GM18511 (cell line): ENCODE results near the gene ARX.

Experiments
- ATAC-seq: cut with Tn5 transposase; IDR thresholded peaks from one replicate; pipeline ENCODE4 v1.9.1; 2021; ENCODE audit warnings: mild to moderate bottlenecking, moderate library complexity; ENCODE audit not compliant: unreplicated experiment

Gene ARX

DNA sequence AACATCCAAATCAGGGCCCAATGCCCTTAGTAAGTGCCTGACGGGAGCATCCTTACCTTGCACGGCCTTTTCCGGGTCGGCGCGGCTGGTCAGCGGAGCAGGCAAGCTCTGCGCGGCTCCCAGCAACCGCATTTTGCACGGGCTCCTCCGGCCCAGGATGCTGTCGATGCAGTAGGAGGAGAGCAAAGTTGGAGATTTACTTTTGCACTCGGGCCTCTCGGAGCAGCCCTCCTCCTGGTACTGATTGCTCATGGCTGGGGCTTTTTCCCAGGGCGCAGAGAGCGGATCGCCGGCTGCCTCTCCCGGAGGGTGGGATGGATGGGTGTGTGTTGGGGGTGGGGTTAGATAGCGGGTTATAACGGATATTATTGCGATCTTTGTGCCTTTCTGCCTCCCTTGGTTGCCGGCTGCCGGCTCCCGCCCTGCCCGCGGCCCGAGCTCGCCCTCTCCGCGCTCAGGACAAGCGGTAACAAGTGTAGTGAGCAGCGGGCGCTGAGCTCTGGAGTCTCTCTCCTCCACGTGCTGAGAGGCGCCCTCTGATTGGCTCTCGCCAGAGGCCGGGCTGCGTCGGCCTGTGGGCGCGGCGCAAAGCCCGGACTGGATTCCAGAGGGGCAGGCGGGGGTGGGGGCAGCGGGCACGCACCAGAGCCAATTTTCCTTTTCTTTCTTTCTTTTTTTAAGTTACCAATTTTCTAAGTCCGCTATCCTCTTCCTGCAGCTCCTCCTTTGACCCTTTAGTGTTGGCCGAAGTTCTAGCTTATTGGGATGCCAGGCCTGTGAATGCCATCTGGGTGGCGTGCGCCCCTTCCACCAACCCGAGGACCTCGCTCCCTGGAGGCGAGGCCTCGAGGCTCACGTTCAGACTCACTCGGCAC, at the start of gene ARX:
Gene ARX, minus strand, starts transcription at position 480 of the 875 bp plus-strand sequence. Its CDS starts 228 bp downstream, at position 252.
- no peak for ATAC-seq

DNA sequence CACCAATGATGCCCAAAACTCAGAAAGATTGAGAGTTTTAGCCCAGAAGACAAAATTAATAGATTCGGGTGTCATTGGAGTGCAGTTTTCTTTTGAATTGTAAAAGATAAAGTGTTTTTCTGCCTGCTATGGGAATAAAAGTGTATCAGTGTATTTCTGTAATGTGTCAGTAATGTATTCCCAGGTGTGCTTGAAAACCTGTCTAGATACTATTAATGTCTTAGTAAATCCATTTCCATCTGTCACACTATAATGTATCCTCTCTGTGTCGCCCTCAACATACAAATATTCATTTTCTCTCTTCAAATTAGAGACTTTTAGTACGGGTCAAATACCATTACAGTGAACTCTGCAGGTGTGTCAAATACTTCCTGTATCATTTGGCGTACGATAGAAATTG, 43.5 kb upstream of the ARX start:
- no peak for ATAC-seq

DNA sequence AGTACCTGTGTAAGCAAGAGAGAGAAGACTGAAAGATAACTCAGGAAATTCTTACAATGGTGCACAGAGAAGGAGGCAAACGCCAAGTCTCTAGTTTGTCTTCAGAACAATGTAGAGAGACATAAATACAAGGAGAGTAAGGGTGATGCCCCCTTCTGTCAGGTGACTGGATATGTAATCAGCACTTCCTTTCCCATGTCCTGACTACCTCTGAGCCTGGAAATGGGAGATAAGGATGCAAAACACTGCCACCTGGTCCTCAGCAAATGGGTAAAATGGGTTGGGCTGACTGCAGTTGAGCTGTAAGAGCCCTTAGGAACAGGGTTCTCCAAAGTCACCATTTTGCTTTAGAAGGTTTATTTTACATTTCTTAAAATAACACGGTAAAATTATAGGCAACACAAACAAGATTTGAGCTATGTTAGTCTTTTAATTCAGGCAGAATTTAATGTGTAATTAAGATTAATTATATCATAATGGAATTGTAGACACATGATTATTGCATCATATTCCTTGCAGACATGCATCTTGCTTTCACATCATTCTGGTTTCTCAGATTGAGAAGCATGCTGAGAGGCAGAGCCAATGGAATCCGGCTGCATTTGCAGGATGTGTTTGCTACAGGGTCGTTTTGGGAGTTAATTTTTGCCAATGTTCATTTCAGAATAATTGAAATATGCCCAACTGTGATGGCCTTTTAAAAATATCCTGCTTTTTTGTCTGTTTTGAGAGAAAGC, 37.2 kb upstream of the ARX start:
- no peak for ATAC-seq

DNA sequence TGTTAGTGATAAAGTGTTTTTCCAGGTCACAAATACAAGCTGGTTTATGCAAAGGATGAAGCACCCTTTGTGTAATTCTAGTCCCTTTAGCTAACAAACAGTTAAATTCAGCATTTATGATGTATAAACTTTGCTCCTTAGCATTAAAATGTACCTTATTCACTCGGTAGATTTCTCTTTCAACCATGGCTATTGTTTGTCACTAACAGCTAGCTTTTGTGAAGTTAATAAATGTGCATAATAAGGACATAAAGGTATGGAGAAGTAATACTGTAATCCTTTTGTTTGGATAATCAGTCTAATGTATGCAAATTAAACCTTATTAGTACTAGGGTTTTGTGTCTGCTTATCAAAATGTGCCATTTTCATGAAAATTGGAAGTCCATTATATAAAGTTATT, 34.2 kb upstream of the ARX start:
- ATAC-seq = no peak

DNA sequence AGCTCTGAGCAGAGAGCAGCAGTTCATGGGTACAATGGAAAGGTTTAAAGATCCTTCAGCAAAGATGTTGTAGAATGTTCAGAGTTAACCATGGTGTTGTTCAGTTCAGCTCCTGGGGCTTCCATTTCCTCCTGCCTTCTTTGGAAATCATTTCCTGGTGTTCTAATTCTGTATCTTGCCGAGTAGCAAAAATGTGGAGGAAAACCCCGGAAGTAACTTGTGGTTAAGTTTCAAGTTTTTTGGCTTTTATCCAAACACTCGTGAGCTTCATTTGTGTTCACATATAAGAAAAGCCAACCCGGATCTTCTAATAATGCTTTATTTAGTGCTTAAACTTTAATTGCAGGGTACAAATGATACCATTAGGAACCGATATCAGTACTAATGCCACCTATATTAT, 33.6 kb upstream of the ARX start:
- ATAC-seq = no peak

DNA sequence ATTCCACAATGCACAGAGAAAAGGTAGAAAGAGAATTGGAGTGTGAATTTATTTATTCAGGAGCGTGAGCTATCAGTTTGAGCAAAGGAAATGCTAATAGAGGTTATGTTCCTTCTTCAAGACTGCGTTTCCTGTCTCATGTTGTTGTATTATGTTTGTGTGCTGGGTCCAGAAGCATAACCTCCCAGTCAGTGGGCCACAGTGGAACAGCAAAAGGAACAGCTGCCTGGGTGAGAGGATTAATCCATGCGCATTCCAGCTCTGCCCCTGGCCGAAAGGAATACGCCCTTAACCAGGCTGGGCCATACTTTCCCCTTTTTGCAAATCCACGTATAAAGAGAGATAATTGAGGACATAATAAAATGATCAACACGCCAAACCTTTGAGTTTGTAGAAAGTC, 32.4 kb upstream of the ARX start:
- no peak for ATAC-seq

DNA sequence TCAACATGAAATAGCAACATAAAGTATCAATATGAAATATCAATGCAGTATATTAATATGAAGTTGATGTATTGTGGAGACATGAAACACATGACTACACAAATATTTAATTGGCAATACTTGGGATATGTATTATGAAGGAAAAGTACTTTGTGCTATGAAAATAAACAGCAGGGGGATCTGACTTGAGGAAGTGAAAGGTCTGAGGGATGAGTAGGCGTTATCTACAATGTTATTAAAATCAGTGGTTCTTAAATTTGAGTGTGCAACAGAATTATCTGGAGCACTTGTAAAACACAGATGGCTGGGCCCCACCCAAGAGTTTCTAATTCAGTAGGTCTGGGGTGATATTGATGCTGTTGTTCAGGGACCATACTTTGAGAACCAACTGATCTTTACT, 27.4 kb upstream of the ARX start:
- no peak for ATAC-seq

DNA sequence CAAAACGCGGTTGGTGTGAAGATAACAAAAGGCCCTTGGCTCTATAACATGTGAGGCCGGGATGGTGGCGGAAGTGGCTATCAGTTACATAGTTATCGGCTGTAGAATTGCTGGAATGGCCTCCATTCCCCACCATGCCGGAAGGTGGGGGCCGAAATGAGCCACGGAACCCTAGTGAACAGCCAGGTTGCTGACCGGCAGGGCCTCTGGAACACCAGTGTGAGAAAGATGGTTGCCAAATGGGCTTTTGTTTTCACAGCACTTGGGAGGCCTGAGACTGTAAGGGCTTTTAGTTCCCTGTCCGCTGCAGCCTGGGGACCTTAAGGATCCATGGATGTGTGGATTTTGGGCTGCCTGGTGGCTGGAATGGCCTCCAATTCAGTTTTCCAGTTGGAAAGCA, 23.3 kb upstream of the ARX start:
- ATAC-seq = no peak

DNA sequence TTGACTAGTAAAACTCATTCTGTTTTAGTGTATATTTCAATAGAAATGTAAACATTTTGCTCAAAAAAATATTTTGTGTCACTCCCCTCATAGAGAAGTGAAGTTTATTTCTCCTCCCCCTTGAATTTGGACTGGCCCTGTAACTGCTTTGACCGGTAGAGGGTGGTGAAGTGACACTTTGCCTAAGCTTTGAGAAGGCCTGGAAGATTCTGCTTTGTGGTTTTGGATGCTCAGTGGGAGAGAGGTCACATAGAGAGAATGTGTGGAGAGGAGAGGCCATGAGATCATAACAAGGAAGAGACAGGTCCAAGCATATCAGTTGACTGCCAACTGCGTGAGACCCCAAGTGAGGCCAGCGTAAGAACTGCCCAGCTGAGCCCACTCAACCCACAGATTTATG, 19.1 kb upstream of the ARX start:
- no peak for ATAC-seq

DNA sequence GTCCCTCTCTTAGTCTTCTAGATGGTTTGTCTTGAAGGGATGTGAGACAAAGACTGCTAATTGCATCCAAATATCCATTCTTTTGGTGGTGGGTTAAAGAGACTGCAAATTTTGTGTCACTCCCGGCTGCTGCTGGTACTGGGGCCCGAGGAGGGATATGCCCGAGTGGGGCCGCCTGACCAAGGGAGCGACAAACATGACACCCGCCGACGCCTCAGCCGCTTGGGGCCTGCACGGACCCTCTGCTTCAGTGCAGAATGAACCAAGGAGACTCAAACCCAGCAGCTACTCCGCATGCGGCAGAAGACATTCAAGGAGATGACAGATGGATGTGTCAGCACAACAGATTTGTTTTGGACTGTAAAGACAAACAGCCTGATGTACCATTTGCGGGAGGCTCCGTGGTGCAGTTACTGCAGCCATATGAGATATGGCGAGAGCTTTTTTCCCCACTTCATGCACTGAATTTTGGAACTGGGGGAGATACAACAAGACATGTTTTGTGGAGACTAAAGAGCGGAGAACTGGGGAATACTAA, 13.6 kb upstream of the ARX start:
- ATAC-seq = no peak

DNA sequence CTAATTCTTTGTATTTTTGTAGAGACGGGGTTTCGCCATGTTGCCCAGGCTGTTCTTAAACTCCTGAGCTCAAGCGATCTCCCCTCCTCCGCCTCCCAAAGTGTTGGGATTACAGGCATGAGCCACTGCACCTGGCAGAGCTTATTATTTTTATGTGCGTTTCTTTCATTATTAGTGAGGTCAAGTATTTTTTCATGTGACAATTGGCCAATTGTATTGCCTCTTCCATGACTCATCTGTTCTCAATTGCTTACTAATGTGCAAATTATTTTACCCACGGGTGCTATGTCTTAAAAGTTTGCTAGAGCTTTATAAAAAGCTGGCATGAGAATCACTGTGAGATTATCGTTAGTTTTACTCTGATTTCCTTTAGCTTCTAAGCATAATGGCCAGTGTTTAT, 13.0 kb upstream of the ARX start:
- no peak for ATAC-seq

DNA sequence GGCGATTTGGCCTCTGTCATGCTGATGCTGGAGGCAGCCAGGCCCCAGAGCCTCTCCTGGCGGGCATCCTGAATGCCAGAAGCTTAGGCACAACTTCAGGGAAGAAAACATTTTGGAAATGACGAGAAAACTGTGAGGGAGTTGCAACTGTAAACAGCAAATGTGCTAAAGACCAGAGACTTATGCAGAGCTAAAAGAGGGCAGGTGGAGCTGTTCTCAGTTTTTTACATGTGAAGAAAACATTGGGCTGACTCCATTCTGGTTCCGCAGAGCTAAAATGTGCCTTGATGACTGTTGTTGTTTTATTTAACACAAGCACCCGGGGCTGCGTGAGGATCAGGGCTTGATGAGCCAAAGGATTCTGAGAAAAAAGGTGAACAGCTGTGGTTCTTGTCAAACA, 10.8 kb upstream of the ARX start:
- no peak for ATAC-seq

DNA sequence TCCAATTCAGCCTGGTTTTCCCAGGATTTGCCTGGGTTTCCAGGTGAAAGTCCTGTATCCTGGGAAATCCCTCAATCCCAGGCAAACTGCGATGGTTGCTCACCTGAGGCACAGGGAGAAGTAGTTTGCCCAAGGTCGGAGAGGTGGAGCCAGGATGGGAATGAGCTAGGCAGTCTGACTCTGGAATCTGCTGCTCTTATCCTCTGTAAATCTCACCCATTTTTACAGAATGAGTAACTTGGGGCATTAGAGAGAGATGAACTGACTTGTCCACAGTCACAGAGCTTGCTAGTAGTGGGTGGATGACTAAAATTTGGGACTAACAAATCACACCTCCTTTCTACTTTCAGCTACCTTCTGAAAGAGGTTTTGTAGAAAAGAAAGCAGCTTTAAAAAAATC, 9.8 kb upstream of the ARX start:
- ATAC-seq = no peak

DNA sequence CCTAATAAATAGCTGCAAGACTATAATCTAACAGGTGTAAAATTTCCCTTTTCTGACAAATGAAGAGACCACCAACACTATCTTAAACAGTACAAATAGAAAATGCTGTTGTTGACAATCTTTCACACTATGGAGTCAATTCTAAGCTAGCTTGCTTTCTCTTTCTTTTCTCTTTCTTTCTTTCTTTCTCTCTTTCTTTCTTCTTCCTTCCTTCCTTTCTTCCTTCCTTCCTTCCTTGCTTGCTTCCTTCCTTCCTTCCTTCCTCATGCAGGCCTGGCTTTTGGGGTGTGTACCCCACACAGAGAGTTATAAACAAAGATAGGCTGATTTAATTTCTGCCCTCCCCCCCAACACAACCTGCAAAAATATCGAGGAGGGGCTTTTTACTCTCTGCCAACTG, 8.1 kb upstream of the ARX start:
- ATAC-seq = no peak

DNA sequence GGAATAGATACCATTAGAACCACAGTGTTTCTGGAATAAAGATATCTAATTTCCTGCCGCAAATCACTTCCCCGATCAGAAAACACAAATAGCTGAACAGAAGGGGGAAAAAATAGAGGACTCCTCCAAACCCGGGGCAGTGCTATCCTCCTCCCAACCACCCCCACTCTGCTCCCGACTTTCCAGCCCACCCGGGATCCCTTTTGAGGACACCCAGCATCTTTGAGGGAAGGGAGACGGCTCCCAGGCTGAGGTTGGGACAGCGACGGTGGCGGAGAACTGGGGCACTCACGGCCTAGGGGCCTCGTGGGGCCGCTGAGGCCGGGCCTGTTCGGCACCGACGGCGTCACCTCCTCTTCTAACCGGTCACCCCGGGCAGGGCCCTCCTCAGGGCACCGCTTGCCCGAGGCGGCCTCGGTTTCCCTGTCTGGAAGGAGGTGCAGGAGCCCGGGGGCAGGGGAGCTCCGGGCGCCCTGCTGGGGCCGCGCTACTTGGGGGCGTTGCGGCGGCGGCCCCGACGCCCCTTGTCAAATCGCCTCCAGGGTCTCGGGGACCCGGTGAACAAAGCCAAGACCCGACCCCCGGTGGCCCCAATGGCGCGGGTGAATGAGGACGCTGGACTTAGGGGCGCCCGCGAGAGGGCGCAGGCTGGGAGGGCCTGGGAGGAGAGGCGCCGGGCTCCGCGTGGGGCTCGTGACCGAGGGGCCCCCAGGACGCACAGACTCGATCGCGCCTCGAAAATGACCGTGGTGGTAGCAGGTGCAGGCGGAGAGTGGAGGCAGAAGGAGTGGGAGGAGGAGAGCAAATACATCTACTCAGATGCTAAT, 6.9 kb upstream of the ARX start:
- ATAC-seq = no peak

DNA sequence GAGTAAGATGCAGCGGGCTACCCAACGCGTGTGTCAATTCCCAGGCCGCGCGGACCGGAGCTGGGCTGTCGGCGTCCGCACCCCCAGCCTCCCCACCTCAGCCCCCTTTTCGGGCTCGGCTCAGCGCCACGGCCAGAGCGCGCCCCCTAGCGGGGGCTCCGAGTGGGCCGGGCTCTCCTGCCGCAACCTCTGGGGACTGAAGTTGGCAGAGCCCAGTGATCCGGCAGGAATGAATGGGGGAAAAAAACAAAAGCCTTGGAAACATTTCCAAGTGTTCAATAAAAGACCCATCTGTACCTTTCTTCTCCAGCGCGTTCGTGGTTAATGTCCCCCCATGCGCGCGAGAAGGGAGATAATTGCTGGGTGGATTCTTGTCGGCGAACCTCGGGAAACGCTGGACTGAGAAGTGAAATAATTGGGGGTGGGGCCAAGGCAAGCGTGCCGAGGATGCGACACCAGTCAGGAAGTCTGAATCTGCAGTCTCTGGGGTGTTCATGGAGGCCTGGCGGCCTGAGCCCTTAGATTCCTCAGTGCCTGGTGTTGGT, 5.2 kb upstream of the ARX start:
- ATAC-seq = peak; percentile 71

DNA sequence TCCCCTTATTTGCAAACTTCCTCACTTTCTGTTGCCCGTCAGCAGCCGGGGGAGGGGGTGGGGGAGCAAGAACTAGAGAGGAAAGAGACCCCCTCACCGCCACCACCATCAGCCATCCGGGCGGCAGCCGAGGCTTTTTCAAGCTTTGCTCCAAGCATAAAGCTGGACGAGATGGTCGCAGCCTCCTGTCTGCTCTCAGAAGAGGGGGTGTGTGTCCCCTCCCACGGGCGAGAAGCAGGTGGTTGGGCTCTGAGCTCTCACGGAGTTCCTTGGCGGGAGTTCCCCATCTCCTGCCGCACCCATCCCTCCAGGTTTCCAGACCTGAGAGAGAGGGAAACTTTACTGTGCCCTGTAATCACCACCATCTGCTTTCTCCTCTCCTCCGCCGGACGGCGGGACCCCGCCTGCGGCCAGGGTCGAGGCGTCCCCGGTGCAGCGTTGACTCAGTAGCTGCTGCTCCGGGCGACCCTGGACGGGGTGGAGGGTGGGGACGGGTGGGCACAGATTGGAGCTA, 4.7 kb upstream of the ARX start:
- ATAC-seq = peak; percentile 21

DNA sequence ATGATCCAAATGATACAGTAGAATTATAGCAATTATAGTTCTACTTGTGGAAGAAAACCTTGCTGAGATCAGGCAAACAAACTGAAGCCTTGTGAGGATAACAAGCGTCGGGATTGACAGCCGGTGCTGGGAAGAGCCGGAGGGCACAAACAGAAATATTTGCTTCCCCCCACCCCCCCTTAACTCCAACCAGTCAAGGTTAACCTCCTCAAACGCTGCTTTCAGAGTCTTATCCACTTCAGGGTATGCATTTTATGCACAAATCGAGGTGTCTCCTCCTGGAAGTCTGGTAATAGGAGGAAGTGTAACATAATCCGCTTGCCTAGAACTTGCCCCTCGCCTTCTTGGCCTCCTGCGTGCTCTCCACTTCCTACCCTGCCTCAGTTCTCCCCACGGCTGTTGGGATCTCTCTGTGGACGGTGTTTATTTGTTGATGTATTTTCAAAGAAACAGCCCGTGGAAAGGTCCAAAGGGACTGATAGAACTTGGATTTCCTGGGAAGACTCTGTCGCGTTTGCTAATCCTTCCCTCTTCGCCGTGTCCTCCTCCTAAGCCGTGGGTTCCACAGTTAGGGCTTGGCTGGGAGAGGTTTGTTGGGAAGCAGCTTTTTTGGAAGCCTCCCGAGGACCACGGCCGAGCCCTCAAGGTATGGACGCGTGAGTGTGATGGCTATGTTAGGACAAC, 4.1 kb upstream of the ARX start:
- no peak for ATAC-seq

DNA sequence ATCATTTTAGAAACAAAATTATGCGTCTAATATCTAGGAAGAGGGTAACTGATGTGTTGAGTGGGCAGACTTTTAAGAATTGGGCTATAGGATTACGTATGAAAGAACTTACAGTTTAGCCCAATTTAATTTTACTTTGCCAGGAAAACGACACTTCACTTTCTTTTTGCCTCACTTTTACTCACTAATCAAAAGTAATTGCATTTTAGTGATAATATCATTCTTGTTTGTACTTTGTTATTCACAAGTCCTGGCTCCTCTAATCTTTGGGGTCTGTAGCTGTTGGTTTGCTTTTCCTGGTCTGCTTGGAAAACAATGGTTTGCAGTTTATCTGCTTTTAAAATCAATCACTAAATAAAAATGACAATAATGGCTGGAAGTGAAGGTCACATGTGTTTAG, 2.9 kb upstream of the ARX start:
- no peak for ATAC-seq

DNA sequence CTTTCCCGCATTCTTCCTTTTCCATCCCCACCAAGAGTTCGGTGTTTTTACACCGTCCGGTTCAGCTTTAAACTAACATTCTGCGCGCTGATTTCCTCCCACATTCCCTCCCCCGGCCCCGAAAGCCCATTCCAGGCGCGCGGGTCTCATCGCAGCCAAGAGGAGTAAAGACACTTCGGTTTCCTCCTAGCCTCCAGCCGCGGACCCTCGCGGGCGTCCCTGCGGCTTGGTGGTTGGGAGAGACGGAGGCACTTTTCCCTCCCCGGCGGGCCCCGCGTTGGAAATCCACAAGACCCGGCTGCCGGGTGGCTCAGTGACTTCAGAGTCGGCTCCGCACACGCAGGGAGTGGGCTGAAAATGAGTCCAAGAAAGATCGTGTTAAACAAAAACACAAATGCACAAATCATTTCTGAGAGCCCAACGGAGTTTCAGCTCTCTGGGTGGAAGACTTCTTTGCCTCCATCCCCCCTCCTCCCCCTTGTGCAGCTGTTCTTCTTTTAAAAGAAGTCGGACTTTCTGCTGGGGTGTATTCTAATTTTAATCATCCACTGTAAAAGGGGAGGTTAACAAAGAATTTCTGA, 2.0 kb upstream of the ARX start:
- no peak for ATAC-seq
